GM23338 (cell line): Measurements from ENCODE around the gene BTNL8.

Experiments
- CREB1 ChIP-seq: fragments of 250-450 bp; sonication (Bioruptor Pico); IDR thresholded peaks from 2 replicates; pipeline ENCODE4 v1.5.0; 2020; ENCODE audit warnings: low read depth, mild to moderate bottlenecking, moderate library complexity
- CTCF ChIP-seq, 2 experiments: fragments of 200-600 bp in 1 of 2; sonication (generic) in 1 of 2; conservative IDR thresholded peaks; 2 replicates each; pipeline versions ENCODE4 v1.5.1 to v1.6.1; 2016 to 2017; ENCODE audit warnings: antibody characterized with exemption in 2 of 2, low read depth in 2 of 2, mild to moderate bottlenecking in 2 of 2, moderate library complexity in 1 of 2
- ETS1 ChIP-seq: IDR thresholded peaks from 2 replicates; pipeline ENCODE4 v1.6.1; 2016; ENCODE audit warnings: antibody characterized with exemption
- EZH2 ChIP-seq: fragments of 200-600 bp; sonication (generic); IDR thresholded peaks from one replicate; pipeline ENCODE4 v1.8.0; 2017; ENCODE audit warnings: antibody characterized with exemption, mild to moderate bottlenecking, low read depth; ENCODE audit not compliant: unreplicated experiment
- EZH2phosphoT487 ChIP-seq: fragments of 200-600 bp; sonication (generic); IDR thresholded peaks from one replicate; pipeline ENCODE4 v1.8.1; 2018; ENCODE audit warnings: antibody characterized with exemption; ENCODE audit not compliant: unreplicated experiment
- JUNB ChIP-seq: IDR thresholded peaks from one replicate; pipeline ENCODE4 v1.6.1; 2016; ENCODE audit warnings: antibody characterized with exemption; ENCODE audit not compliant: unreplicated experiment
- NANOG ChIP-seq: IDR thresholded peaks from 2 replicates; pipeline ENCODE4 v1.6.1; 2016; ENCODE audit warnings: antibody characterized with exemption, borderline replicate concordance
- POLR2AphosphoS5 ChIP-seq: IDR thresholded peaks from 2 replicates; pipeline ENCODE4 v1.6.1; 2016; ENCODE audit warnings: antibody characterized with exemption, low read depth
- REST ChIP-seq: IDR thresholded peaks from one replicate; pipeline ENCODE4 v1.6.1; 2018; ENCODE audit warnings: antibody characterized with exemption; ENCODE audit not compliant: unreplicated experiment
- STAT1 ChIP-seq: IDR thresholded peaks from one replicate; pipeline ENCODE4 v1.6.1; 2016; ENCODE audit warnings: antibody characterized with exemption; ENCODE audit not compliant: unreplicated experiment
- ZNF331 ChIP-seq: fragments of 250-450 bp; sonication (Bioruptor Pico); IDR thresholded peaks from 2 replicates; pipeline ENCODE4 v1.5.0; 2020; ENCODE audit warnings: low read depth, mild to moderate bottlenecking, moderate library complexity
- ZNF462 ChIP-seq: fragments of 250-450 bp; sonication (Bioruptor Pico); IDR thresholded peaks from 2 replicates; pipeline ENCODE4 v1.5.0; 2020; ENCODE audit warnings: mild to moderate bottlenecking, moderate library complexity

GRCh38 chr5:180849827-180850226, 49.1 kb upstream of the BTNL8 start:
- TF ChIP-seq POLR2AphosphoS5 (no peak), CTCF (conservative IDR thresholded peaks at IDR 0.05; ENCODE audit: low read depth in 2 of 2) (no peak), EZH2 (no peak), EZH2phosphoT487 (no peak), CREB1 (CRISPR knock-in tag) (no peak), REST (no peak), ETS1 (no peak), NANOG (no peak), JUNB (no peak), STAT1 (no peak), ZNF462 (no peak), ZNF331 (no peak)
